ENCODE results near the gene ZC3H12C. TPM values are rescaled to one million over a fixed set of nuclear protein-coding genes. Genes with fewer than 3 reads are reported as not detected.

The ZC3H12C gene
- total RNA-seq, 2 experiments from 2014 or later, result 0.05 to 0.17 TPM

GRCh38 chr11:110199184-110199981, 106.2 kb downstream of the ZC3H12C start:
- no peak for TF ChIP-seq CTCF (IDR thresholded peaks at IDR 0.05)
- no peaks in the 10 kb centered on the region for H3K4me1 Mint-ChIP-seq (ENCODE audit: low read depth)
- intact Hi-C loops (cut with DNase I, micrococcal nuclease), result no loop called here

GRCh38 chr11:110200241-110200640, 107.0 kb downstream of the ZC3H12C start:
- Mint-ChIP-seq H3K4me3 (no peak overlapping the region), H3K27ac (no peak overlapping the region), H3K4me1 (ENCODE audit: low read depth) (no peaks in the 10 kb centered on the region), H3K36me3 (ENCODE audit: low read depth) (no peaks in the 10 kb centered on the region), H3K9me3 (no peaks in the 10 kb centered on the region), H3K27me3 (no peaks in the 10 kb centered on the region)
- Histone ChIP-seq H3K4me1 (ENCODE audit: insufficient read depth, low read length) (no peaks in the 10 kb centered on the region), H3K9me3 (ENCODE audit: control insufficient read depth in 1 of 2, insufficient read depth in 1 of 2, low read length in 2 of 2) (no peaks in the 10 kb centered on the region), H3K36me3 (ENCODE audit: insufficient read depth, low read length) (no peaks in the 10 kb centered on the region), H3K27ac (ENCODE audit: low read depth in 1 of 2, low read length in 2 of 2) (no peak overlapping the region), H3K4me3 (ENCODE audit: low read length) (no peak overlapping the region), H3K27me3 (ENCODE audit: control insufficient read depth in 1 of 2, insufficient read depth in 2 of 2, low read length in 2 of 2) (no peaks in the 10 kb centered on the region)
- ATAC-seq (ENCODE audit: poor library complexity) (no peak), DNase-seq (no peak)
- ChIA-PET POLR2A (no interaction called here), CTCF (interaction anchor here (1.0 to 2.3 kb wide), 6 partner anchors 24 to 234 kb away, joined by 3 to 23 read pairs (median 5); partner anchors contain the start of gene FDX1)
- intact Hi-C loops (cut with DNase I, micrococcal nuclease), result loop anchor here (2.0 to 10.0 kb wide), 6 partner anchors 47 to 1245 kb away; partner anchors contain the start of gene RDX (in 1 of the 2)
- TF ChIP-seq CTCF (IDR thresholded peaks at IDR 0.05), result no peak

More at GRCh38 chr11:110199184-110199981, 106.2 kb downstream of the ZC3H12C start:
- no peaks in the 10 kb centered on the region for H3K27me3 ChIP-seq (ENCODE audit: control insufficient read depth in 1 of 2, insufficient read depth in 2 of 2, low read length in 2 of 2)
- no peak overlapping the region for H3K4me3 Mint-ChIP-seq
- ATAC-seq (ENCODE audit: poor library complexity) (no peak), DNase-seq (no peak)
- no peaks in the 10 kb centered on the region for H3K36me3 Mint-ChIP-seq (ENCODE audit: low read depth)
- H3K27ac ChIP-seq (ENCODE audit: low read depth in 1 of 2, low read length in 2 of 2), result no peak overlapping the region
- no peaks in the 10 kb centered on the region for H3K27me3 Mint-ChIP-seq
- ChIA-PET CTCF (interaction anchor here (1.0 to 2.3 kb wide), 2 partner anchors 182 to 235 kb away, joined by 3 to 23 read pairs; no protein-coding TSS in a partner anchor), POLR2A (no interaction called here)
- no peaks in the 10 kb centered on the region for H3K9me3 Mint-ChIP-seq
- no peaks in the 10 kb centered on the region for H3K9me3 ChIP-seq (ENCODE audit: control insufficient read depth in 1 of 2, insufficient read depth in 1 of 2, low read length in 2 of 2)
- H3K36me3 ChIP-seq (ENCODE audit: insufficient read depth, low read length), result no peaks in the 10 kb centered on the region
- no peak overlapping the region for H3K27ac Mint-ChIP-seq
- H3K4me3 ChIP-seq (ENCODE audit: low read length), result no peak overlapping the region
- no peaks in the 10 kb centered on the region for H3K4me1 ChIP-seq (ENCODE audit: insufficient read depth, low read length)

- H3K36me3 Mint-ChIP-seq (ENCODE audit: low read depth), result no peaks in the 10 kb centered on the region
- no peak for DNase-seq
- no peaks in the 10 kb centered on the region for H3K9me3 ChIP-seq (ENCODE audit: control insufficient read depth in 1 of 2, insufficient read depth in 1 of 2, low read length in 2 of 2)
- TF ChIP-seq CTCF (IDR thresholded peaks at IDR 0.05), result no peak
- H3K27me3 ChIP-seq (ENCODE audit: control insufficient read depth in 1 of 2, insufficient read depth in 2 of 2, low read length in 2 of 2), result no peaks in the 10 kb centered on the region
- H3K4me1 ChIP-seq (ENCODE audit: insufficient read depth, low read length), result no peaks in the 10 kb centered on the region
- H3K4me3 Mint-ChIP-seq, result no peak overlapping the region
- H3K9me3 Mint-ChIP-seq, result no peaks in the 10 kb centered on the region
- no peaks in the 10 kb centered on the region for H3K36me3 ChIP-seq (ENCODE audit: insufficient read depth, low read length)
- H3K27ac Mint-ChIP-seq, result no peak overlapping the region
- no peaks in the 10 kb centered on the region for H3K27me3 Mint-ChIP-seq
- ChIA-PET POLR2A (interaction anchor here (1.0 to 1.8 kb wide), 4 partner anchors 229 to 234 kb away, joined by 3 to 8 read pairs (median 4); partner anchors contain the start of gene FDX1), CTCF (interaction anchor here (0.8 to 2.3 kb wide), 14 partner anchors 9 to 1030 kb away, joined by 3 to 23 read pairs (median 5); partner anchors contain the start of gene FDX1)
- H3K4me1 Mint-ChIP-seq (ENCODE audit: low read depth), result no peaks in the 10 kb centered on the region
- H3K4me3 ChIP-seq (ENCODE audit: low read length), result no peak overlapping the region
- no peak for ATAC-seq (ENCODE audit: poor library complexity)
- intact Hi-C loops (cut with DNase I, micrococcal nuclease), result loop anchor here (1.0 to 10.0 kb wide), 8 partner anchors 46 to 1244 kb away; partner anchors contain the start of gene RDX (in 1 of the 2)
- H3K27ac ChIP-seq (ENCODE audit: low read depth in 1 of 2, low read length in 2 of 2), result no peak overlapping the region
Observed at GRCh38 chr11:110200836-110201235, 107.6 kb downstream of the ZC3H12C start.
